Erythroblast (primary cell): ENCODE data around the gene DNAJC11.

Source experiments
- GATA1 ChIP-seq: IDR thresholded peaks from 2 replicates; pipeline ENCODE4 v1.6.1; 2011; ENCODE audit warnings: low read depth, mild to moderate bottlenecking, control low read depth, low read length, moderate library complexity
- POLR2A ChIP-seq: IDR thresholded peaks from 2 replicates; pipeline ENCODE4 v1.6.1; 2011; ENCODE audit warnings: mild to moderate bottlenecking, low read length

DNA sequence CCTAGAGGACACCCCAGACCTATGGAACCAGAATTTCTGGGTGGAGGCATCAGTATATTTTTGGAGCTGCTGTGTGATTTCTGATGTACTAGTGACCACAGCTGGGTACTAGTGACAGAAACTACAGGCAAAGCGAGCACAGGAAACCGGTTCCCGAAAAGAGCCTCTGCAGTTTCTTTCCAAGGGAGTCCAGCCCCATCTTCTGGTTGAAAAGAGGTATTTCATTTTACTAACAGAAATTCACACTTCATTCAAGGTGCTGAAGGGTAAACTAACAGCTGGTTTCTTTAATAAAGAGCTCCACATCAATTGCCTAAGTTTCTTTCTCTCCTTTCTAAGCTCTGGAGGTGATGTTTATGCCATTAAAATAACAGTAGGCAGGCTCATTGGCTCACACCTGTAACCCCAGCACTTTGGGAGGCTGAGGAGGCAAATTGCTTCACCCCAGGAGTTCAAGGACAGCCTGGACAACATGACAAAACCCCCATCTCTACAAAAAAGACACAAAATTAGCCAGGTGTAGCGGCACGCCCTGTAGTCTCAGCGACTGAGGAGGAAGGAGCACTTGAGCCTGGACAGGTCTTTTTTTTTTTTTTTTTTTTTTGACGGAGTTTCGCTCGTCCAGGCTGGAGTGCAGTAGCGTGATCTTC, 55.0 kb downstream of the DNAJC11 start:
- no peak for TF ChIP-seq POLR2A
- no peak for TF ChIP-seq GATA1
